Thoracic aorta (tissue), 2 donors: Measurements from ENCODE around the gene SLC26A8. TPM values are rescaled to one million over a fixed set of nuclear protein-coding genes. Genes with fewer than 3 reads are reported as not detected.

ENCODE experiments used
- ATAC-seq: fragments of 150-250 bp; one replicate; pipeline ENCODE4 v1.8.0; 2017; ENCODE audit warnings: low read depth; ENCODE audit not compliant: insufficient number of reproducible peaks, low FRiP score
- DNase-seq: peaks from one replicate; pipeline ENCODE4 v3.0.0-alpha.2; 2020; ENCODE audit warnings: low spot score
- H3K27ac ChIP-seq, 2 donors: fragments of 200-600 bp; sonication (generic); 1 replicate in 1 of 2; 2 replicates in 1 of 2; pipeline ENCODE4 v1.5.1; 2016; ENCODE audit warnings: mild to moderate bottlenecking in 2 of 2, moderate library complexity in 2 of 2
- H3K27me3 ChIP-seq: fragments of 200-600 bp; sonication (generic); replicated peaks from 2 replicates; pipeline ENCODE4 v1.6.0; 2016; ENCODE audit warnings: mild to moderate bottlenecking; ENCODE audit not compliant: insufficient read depth
- H3K36me3 ChIP-seq: fragments of 200-600 bp; sonication (generic); one replicate; pipeline ENCODE4 v1.5.1; 2016
- H3K4me1 ChIP-seq, 2 donors: fragments of 200-600 bp; sonication (generic); 1 replicate in 1 of 2; 2 replicates in 1 of 2; pipeline versions ENCODE4 v1.5.1 to v1.6.0; 2016; ENCODE audit warnings: low read depth in 2 of 2, mild to moderate bottlenecking in 1 of 2; ENCODE audit not compliant: control insufficient read depth in 1 of 2
- H3K4me3 ChIP-seq: fragments of 200-600 bp; sonication (generic); 2 replicates; pipeline ENCODE4 v1.5.1; 2016; ENCODE audit warnings: mild to moderate bottlenecking
- H3K9me3 ChIP-seq: fragments of 200-600 bp; sonication (generic); 2 replicates; pipeline ENCODE4 v1.5.1; 2016
- CTCF ChIP-seq: fragments of 200-600 bp; sonication (generic); IDR thresholded peaks from one replicate; pipeline ENCODE4 v1.5.1; 2019; ENCODE audit warnings: antibody characterized with exemption
- total RNA-seq, 2 donors: library from RNA; depleted of rRNA; stranded (reverse); fragments of >200 nt; gene quantifications; one replicate each; pipeline versions ENCODE4 v1.1.0 to v1.2.3, GENCODE V29; 2016

The SLC26A8 gene
- total RNA-seq, 2 donors from 2014 or later = 0.28 TPM; not detected in 1

- Histone ChIP-seq H3K27ac (no peak overlapping the region), H3K9me3 (no peaks in the 10 kb centered on the region), H3K4me3 (no peak overlapping the region), H3K27me3 (no peaks in the 10 kb centered on the region), H3K36me3 (no peaks in the 10 kb centered on the region), H3K4me1 (no peaks in the 10 kb centered on the region)
- no peak for ATAC-seq
- TF ChIP-seq CTCF = no peak
- no peak for DNase-seq
These were observed 61.5 kb downstream of the SLC26A8 start for GRCh38 chr6:35962779-35963560.

DNA sequence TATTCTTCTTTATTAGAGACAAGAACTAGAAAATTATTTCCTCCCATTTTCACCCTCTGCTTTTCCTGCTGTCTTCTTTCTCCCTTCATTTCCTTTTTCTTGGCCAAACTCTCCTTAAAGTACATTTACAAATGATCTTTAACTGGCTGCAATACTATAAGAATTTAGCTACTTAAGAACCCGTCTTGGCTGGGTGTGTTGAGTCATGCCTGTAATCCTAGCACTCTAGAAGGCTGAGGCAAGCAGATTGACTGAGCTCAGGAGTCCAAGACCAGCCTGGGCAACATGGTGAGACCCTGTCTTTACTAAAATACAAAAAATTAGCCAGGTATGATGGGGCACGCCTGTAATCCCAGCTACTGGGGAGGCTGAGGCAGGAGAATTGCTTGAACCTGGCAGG is 64.3 kb downstream of the SLC26A8 start:
- Histone ChIP-seq H3K4me3 (no peak overlapping the region), H3K4me1 (no peaks in the 10 kb centered on the region), H3K27ac (no peak overlapping the region), H3K27me3 (no peaks in the 10 kb centered on the region), H3K9me3 (no peaks in the 10 kb centered on the region), H3K36me3 (no peaks in the 10 kb centered on the region)
- ATAC-seq (no peak), DNase-seq (no peak)
- TF ChIP-seq CTCF = no peak

DNA sequence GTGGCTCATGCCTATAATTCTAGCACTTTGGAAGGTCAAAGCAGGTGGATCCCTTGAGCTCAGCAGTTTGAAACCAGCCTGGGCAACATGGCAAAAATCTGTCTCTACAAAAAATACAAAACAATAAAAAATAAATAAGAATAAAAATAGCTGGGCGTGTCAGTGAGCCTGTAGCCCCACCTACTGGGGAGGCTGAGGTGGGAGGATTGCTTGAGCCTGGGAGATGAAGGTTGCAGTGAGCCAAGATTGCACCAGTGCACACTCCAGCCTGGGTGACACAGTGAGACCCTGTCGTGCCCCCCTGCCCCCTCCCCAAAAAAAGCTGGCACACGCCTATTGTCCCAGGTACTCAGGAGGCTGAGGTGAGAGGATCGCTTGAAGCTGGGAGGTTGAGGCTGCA is 68.5 kb downstream of the SLC26A8 start:
- DNase-seq (no peak), ATAC-seq (no peak)
- Histone ChIP-seq H3K27me3 (no peaks in the 10 kb centered on the region), H3K36me3 (no peaks in the 10 kb centered on the region), H3K27ac (no peak overlapping the region), H3K4me3 (no peak overlapping the region), H3K9me3 (no peaks in the 10 kb centered on the region), H3K4me1 (no peaks in the 10 kb centered on the region)
- TF ChIP-seq CTCF = no peak

- Histone ChIP-seq H3K9me3 (no peaks in the 10 kb centered on the region), H3K36me3 (no peaks in the 10 kb centered on the region), H3K4me1 (no peaks in the 10 kb centered on the region), H3K4me3 (no peak overlapping the region), H3K27ac (no peak overlapping the region), H3K27me3 (no peaks in the 10 kb centered on the region)
- TF ChIP-seq CTCF = no peak
- ATAC-seq (no peak), DNase-seq (no peak)
These were observed 68.9 kb downstream of the SLC26A8 start for GRCh38 chr6:35955521-35955920.

GRCh38 chr6:35955071-35955470 is 69.4 kb downstream of the SLC26A8 start:
- no peak overlapping the region for H3K27ac ChIP-seq
- TF ChIP-seq CTCF = no peak
- H3K9me3 ChIP-seq = no peaks in the 10 kb centered on the region
- ATAC-seq (no peak), DNase-seq (no peak)
- no peaks in the 10 kb centered on the region for H3K4me1 ChIP-seq
- no peaks in the 10 kb centered on the region for H3K27me3 ChIP-seq
- no peak overlapping the region for H3K4me3 ChIP-seq
- H3K36me3 ChIP-seq = no peaks in the 10 kb centered on the region
